ENCODE data around the gene HBQ1.
"Not testable (repeated sequence)": the region's sequence is repeated elsewhere in the genome, so short reads cannot be mapped to it uniquely, and the experiment has no call there.

Gene HBQ1

GRCh38 chr16:176477-177382 lies 3.5 kb upstream of the HBQ1 start, which contains the start of gene HBA1:
Gene HBA1 (plus strand): TSS chr16:176680. CDS start chr16:176717, 37 bp downstream.
- not testable (repeated sequence) for DNase-seq (ENCODE audit: low spot score)

- no peak for DNase-seq (ENCODE audit: low spot score)
These were observed 2.9 kb upstream of the HBQ1 start for GRCh38 chr16:177394-177822.

GRCh38 chr16:177981-178667 lies 2.1 kb upstream of the HBQ1 start:
- no peak for DNase-seq (ENCODE audit: low spot score)

- no peak for DNase-seq (ENCODE audit: low spot score)
These were observed 1.6 kb upstream of the HBQ1 start for GRCh38 chr16:178668-179015.

- no peak for DNase-seq (ENCODE audit: low spot score)
These were observed 807 bp upstream of the HBQ1 start for GRCh38 chr16:179211-180092.

- DNase-seq (ENCODE audit: low spot score): peak; percentile 91
These were observed 664 bp downstream of the HBQ1 start for GRCh38 chr16:180681-181564.

- no peak for DNase-seq (ENCODE audit: low spot score)
These were observed 1.3 kb downstream of the HBQ1 start for GRCh38 chr16:181565-182021.

GRCh38 chr16:183005-183404 lies 2.7 kb downstream of the HBQ1 start:
- no peak for DNase-seq (ENCODE audit: low spot score)

GRCh38 chr16:185213-185612 lies 5.0 kb downstream of the HBQ1 start:
- no peak for DNase-seq (ENCODE audit: low spot score)

GRCh38 chr16:185691-186090 lies 5.4 kb downstream of the HBQ1 start:
- DNase-seq (ENCODE audit: low spot score): no peak

GRCh38 chr16:187330-187729 lies 7.1 kb downstream of the HBQ1 start:
- DNase-seq (ENCODE audit: low spot score): no peak

GRCh38 chr16:188674-189073 lies 8.4 kb downstream of the HBQ1 start:
- no peak for DNase-seq (ENCODE audit: low spot score)

- DNase-seq (ENCODE audit: low spot score): no peak
These were observed 9.4 kb downstream of the HBQ1 start for GRCh38 chr16:189604-190186.

- DNase-seq (ENCODE audit: low spot score): no peak
These were observed 11.6 kb downstream of the HBQ1 start for GRCh38 chr16:191831-192230.

GRCh38 chr16:192686-193085 lies 12.4 kb downstream of the HBQ1 start:
- DNase-seq (ENCODE audit: low spot score): no peak

- no peak for DNase-seq (ENCODE audit: low spot score)
These were observed 13.2 kb downstream of the HBQ1 start for GRCh38 chr16:193441-193840.

- DNase-seq (ENCODE audit: low spot score): no peak
These were observed 14.3 kb downstream of the HBQ1 start for GRCh38 chr16:194516-194915.

GRCh38 chr16:200388-200787 lies 20.1 kb downstream of the HBQ1 start:
- no peak for DNase-seq (ENCODE audit: low spot score)

- DNase-seq (ENCODE audit: low spot score): no peak
These were observed 23.0 kb downstream of the HBQ1 start for GRCh38 chr16:203246-203645.

GRCh38 chr16:204046-204445 lies 23.8 kb downstream of the HBQ1 start:
- not testable (repeated sequence) for DNase-seq (ENCODE audit: low spot score)

- not testable (repeated sequence) for DNase-seq (ENCODE audit: low spot score)
These were observed 29.1 kb downstream of the HBQ1 start for GRCh38 chr16:209359-209758.

Data from HuH-7 (cell line).